ENCODE measurements around the gene TFCP2L1. TPM values are rescaled to one million over a fixed set of nuclear protein-coding genes. Genes with fewer than 3 reads are reported as not detected.
"Not testable (repeated sequence)": the region's sequence is repeated elsewhere in the genome, so short reads cannot be mapped to it uniquely, and the experiment has no call there.

TFCP2L1 gene
- total RNA-seq, 1 donor from 2014 or later = 4.6 TPM

GRCh38 chr2:121329786-121330185 lies 44.8 kb upstream of the TFCP2L1 start:
- no peak for DNase-seq (ENCODE audit: extremely low spot score, unreplicated experiment)
- TF ChIP-seq CTCF (conservative IDR thresholded peaks at IDR 0.05) = no peak
- H3K4me1 Mint-ChIP-seq (ENCODE audit: unreplicated experiment) = no peaks in the 10 kb centered on the region
- H3K4me3 Mint-ChIP-seq = no peak overlapping the region
- H3K9me3 Mint-ChIP-seq = no peaks in the 10 kb centered on the region
- no peaks in the 10 kb centered on the region for H3K36me3 Mint-ChIP-seq
- H3K27ac Mint-ChIP-seq = no peak overlapping the region
- peaks cover 4% of the 10 kb centered on the region for H3K27me3 Mint-ChIP-seq

GRCh38 chr2:121326628-121327027 lies 41.6 kb upstream of the TFCP2L1 start:
- no peak overlapping the region for H3K27ac Mint-ChIP-seq
- no peaks in the 10 kb centered on the region for H3K36me3 Mint-ChIP-seq
- no peak for DNase-seq (ENCODE audit: extremely low spot score, unreplicated experiment)
- peaks cover 4% of the 10 kb centered on the region for H3K27me3 Mint-ChIP-seq
- no peak overlapping the region for H3K4me3 Mint-ChIP-seq
- TF ChIP-seq CTCF (conservative IDR thresholded peaks at IDR 0.05) = no peak
- no peaks in the 10 kb centered on the region for H3K9me3 Mint-ChIP-seq
- no peaks in the 10 kb centered on the region for H3K4me1 Mint-ChIP-seq (ENCODE audit: unreplicated experiment)

GRCh38 chr2:121324601-121325000 lies 39.6 kb upstream of the TFCP2L1 start:
- Mint-ChIP-seq H3K36me3 (no peaks in the 10 kb centered on the region), H3K4me3 (no peak overlapping the region), H3K27ac (no peak overlapping the region), H3K4me1 (ENCODE audit: unreplicated experiment) (no peaks in the 10 kb centered on the region), H3K27me3 (no peaks in the 10 kb centered on the region), H3K9me3 (no peaks in the 10 kb centered on the region)
- DNase-seq (ENCODE audit: extremely low spot score, unreplicated experiment) = peak; percentile 0
- no peak for TF ChIP-seq CTCF (conservative IDR thresholded peaks at IDR 0.05)

GRCh38 chr2:121321476-121321875 lies 36.5 kb upstream of the TFCP2L1 start:
- Mint-ChIP-seq H3K36me3 (no peaks in the 10 kb centered on the region), H3K27me3 (no peaks in the 10 kb centered on the region), H3K9me3 (no peaks in the 10 kb centered on the region), H3K27ac (no peak overlapping the region), H3K4me1 (ENCODE audit: unreplicated experiment) (no peaks in the 10 kb centered on the region), H3K4me3 (no peak overlapping the region)
- DNase-seq (ENCODE audit: extremely low spot score, unreplicated experiment) = peak; percentile 45
- TF ChIP-seq CTCF (conservative IDR thresholded peaks at IDR 0.05) = no peak

- H3K27me3 Mint-ChIP-seq = no peaks in the 10 kb centered on the region
- DNase-seq (ENCODE audit: extremely low spot score, unreplicated experiment) = no peak
- H3K4me1 Mint-ChIP-seq (ENCODE audit: unreplicated experiment) = no peaks in the 10 kb centered on the region
- no peak overlapping the region for H3K27ac Mint-ChIP-seq
- H3K4me3 Mint-ChIP-seq = no peak overlapping the region
- TF ChIP-seq CTCF (conservative IDR thresholded peaks at IDR 0.05) = no peak
- no peaks in the 10 kb centered on the region for H3K36me3 Mint-ChIP-seq
- H3K9me3 Mint-ChIP-seq = no peaks in the 10 kb centered on the region
Measured at GRCh38 chr2:121319941-121320340, 34.9 kb upstream of the TFCP2L1 start.

GRCh38 chr2:121316986-121317385 lies 32.0 kb upstream of the TFCP2L1 start:
- peak; percentile 47 for DNase-seq (ENCODE audit: extremely low spot score, unreplicated experiment)
- Mint-ChIP-seq H3K36me3 (no peaks in the 10 kb centered on the region), H3K27ac (no peak overlapping the region), H3K4me3 (no peak overlapping the region), H3K4me1 (ENCODE audit: unreplicated experiment) (no peaks in the 10 kb centered on the region), H3K27me3 (no peaks in the 10 kb centered on the region), H3K9me3 (no peaks in the 10 kb centered on the region)
- no peak for TF ChIP-seq CTCF (conservative IDR thresholded peaks at IDR 0.05)

GRCh38 chr2:121313701-121314100 lies 28.7 kb upstream of the TFCP2L1 start:
- H3K4me3 Mint-ChIP-seq; DNase-seq (ENCODE audit: extremely low spot score, unreplicated experiment); H3K9me3 Mint-ChIP-seq; H3K27ac Mint-ChIP-seq; H3K4me1 Mint-ChIP-seq (ENCODE audit: unreplicated experiment); H3K36me3 Mint-ChIP-seq; H3K27me3 Mint-ChIP-seq: not testable (repeated sequence)
